ENCODE results near the gene FERMT3.
A peak's percentile ranks its signal among the peaks of the same experiment; 100 is the strongest.

The FERMT3 gene

GRCh38 chr11:64224151-64224890, 17.8 kb downstream of the FERMT3 start:
- H3K27me3 Mint-ChIP-seq (ENCODE audit: low read depth) = no peaks in the 10 kb centered on the region
- peak overlapping the region; percentile 87 to 91 (median 90) for H3K4me3 Mint-ChIP-seq
- no peaks in the 10 kb centered on the region for H3K36me3 Mint-ChIP-seq (ENCODE audit: low read depth)
- H3K27ac Mint-ChIP-seq = peak overlapping the region in 1 of 3 experiments; percentile 32
- no peaks in the 10 kb centered on the region for H3K9me3 Mint-ChIP-seq
- peaks cover 15% of the 10 kb centered on the region for H3K4me1 Mint-ChIP-seq
- no peak for TF ChIP-seq CTCF (IDR thresholded peaks at IDR 0.05; ENCODE audit: unreplicated experiment in 3 of 3)

- Mint-ChIP-seq H3K27me3 (ENCODE audit: low read depth) (no peaks in the 10 kb centered on the region), H3K9me3 (no peaks in the 10 kb centered on the region), H3K4me3 (peak overlapping the region; percentile 87 to 91 (median 90)), H3K4me1 (peaks cover 22% of the 10 kb centered on the region), H3K36me3 (ENCODE audit: low read depth) (no peaks in the 10 kb centered on the region), H3K27ac (peak overlapping the region in 2 of 3 experiments; percentile 84 to 85)
- no peak for TF ChIP-seq CTCF (IDR thresholded peaks at IDR 0.05; ENCODE audit: unreplicated experiment in 3 of 3)
These were observed 18.5 kb downstream of the FERMT3 start for GRCh38 chr11:64224891-64225607.

- Mint-ChIP-seq H3K36me3 (ENCODE audit: low read depth) (no peaks in the 10 kb centered on the region), H3K9me3 (no peaks in the 10 kb centered on the region), H3K4me1 (peaks cover 28% of the 10 kb centered on the region), H3K27ac (peak within 1 kb of the TSS; percentile 40 to 85 (median 84)), H3K27me3 (ENCODE audit: low read depth) (peaks cover under 1% of the 10 kb centered on the region), H3K4me3 (peak within 1 kb of the TSS; percentile 87 to 91 (median 90))
- peak in 1 of 3 experiments; percentile 3 for TF ChIP-seq CTCF (IDR thresholded peaks at IDR 0.05; ENCODE audit: unreplicated experiment in 3 of 3)
These were observed 19.3 kb downstream of the FERMT3 start, which contains the start of the genes NUDT22 and TRPT1 for GRCh38 chr11:64225608-64226506. Gene NUDT22, plus strand, starts transcription at chr11:64226274. Its CDS starts 379 bp downstream, at chr11:64226653. Gene TRPT1, minus strand, starts transcription at chr11:64226186. Its CDS starts 326 bp downstream, at chr11:64225860.

- H3K27ac Mint-ChIP-seq = peak overlapping the region in 1 of 3 experiments; percentile 40
- peaks cover 32% of the 10 kb centered on the region for H3K4me1 Mint-ChIP-seq
- H3K4me3 Mint-ChIP-seq = peak overlapping the region; percentile 87 to 91 (median 90)
- no peaks in the 10 kb centered on the region for H3K9me3 Mint-ChIP-seq
- peaks cover 4% of the 10 kb centered on the region for H3K27me3 Mint-ChIP-seq (ENCODE audit: low read depth)
- no peaks in the 10 kb centered on the region for H3K36me3 Mint-ChIP-seq (ENCODE audit: low read depth)
- no peak for TF ChIP-seq CTCF (IDR thresholded peaks at IDR 0.05; ENCODE audit: unreplicated experiment in 3 of 3)
These were observed 20.1 kb downstream of the FERMT3 start for GRCh38 chr11:64226507-64227051.

- Mint-ChIP-seq H3K36me3 (ENCODE audit: low read depth) (no peaks in the 10 kb centered on the region), H3K27ac (peak overlapping the region; percentile 40 to 60 (median 59)), H3K9me3 (no peaks in the 10 kb centered on the region), H3K27me3 (ENCODE audit: low read depth) (peaks cover 4% of the 10 kb centered on the region), H3K4me3 (peak overlapping the region; percentile 87 to 91 (median 90)), H3K4me1 (peaks cover 32% of the 10 kb centered on the region)
- TF ChIP-seq CTCF (IDR thresholded peaks at IDR 0.05; ENCODE audit: unreplicated experiment in 3 of 3) = no peak
These were observed 21.0 kb downstream of the FERMT3 start for GRCh38 chr11:64227405-64227956.

Measured in nephron (organoid).